Activated CD4-positive, alpha-beta T cell treated with anti-CD3 and anti-CD28 coated beads for 1 hour (primary cell): ENCODE data around the gene MEFV.

Experiments used
- DNase-seq: peaks from one replicate; pipeline ENCODE4 v3.0.0-alpha.2; 2020

Gene MEFV

DNA sequence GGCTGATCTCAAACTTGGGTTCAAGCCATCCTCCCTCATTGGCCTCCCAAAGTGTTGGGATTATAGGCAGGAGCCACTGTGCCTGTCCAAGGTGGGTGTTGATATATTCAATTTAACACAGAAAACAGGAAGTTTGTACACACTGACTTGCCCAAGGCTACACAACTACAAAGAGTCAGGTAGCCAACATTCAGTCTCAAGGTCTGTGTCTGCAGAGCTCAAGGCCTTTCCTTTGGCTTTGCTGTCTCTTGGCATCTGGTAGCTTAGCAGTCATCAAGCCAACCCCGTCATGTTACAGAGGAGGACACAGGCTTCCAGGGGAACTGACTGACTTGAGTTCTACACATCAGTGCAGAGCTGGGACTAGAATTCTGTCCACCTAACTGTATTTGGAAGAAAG, 11.9 kb upstream of the MEFV start:
- no peak for DNase-seq

DNA sequence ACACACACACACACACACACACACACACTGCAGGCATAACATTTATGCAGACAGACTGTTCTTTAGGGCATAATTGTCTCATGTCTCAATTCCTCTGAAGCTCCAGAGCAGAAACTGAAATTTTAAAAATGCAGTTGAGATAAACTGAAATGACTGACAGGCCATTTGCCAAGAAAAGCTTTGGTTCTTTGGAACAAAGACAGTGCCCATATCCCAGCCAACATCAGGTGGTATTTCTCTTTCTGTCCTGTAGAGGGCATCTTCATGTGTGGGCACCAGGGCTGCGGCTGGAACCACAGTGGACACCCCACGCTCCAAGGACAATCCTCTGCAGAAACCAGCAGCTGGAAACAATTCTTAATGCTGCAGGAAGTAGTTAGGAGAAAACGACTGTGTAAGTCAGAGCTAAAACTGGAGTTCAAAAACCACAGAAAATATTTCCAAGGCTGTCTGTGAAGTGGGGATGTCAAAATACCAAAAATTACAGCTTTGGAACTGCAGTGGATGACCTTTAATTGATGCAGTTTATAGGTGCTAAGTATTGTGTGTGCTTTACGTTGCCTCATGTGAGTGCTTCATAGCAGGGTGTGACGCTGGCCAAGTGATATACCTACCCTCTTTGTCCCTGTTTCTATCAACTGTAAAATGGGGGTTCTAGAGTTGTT, 10.6 kb upstream of the MEFV start:
- no peak for DNase-seq

DNA sequence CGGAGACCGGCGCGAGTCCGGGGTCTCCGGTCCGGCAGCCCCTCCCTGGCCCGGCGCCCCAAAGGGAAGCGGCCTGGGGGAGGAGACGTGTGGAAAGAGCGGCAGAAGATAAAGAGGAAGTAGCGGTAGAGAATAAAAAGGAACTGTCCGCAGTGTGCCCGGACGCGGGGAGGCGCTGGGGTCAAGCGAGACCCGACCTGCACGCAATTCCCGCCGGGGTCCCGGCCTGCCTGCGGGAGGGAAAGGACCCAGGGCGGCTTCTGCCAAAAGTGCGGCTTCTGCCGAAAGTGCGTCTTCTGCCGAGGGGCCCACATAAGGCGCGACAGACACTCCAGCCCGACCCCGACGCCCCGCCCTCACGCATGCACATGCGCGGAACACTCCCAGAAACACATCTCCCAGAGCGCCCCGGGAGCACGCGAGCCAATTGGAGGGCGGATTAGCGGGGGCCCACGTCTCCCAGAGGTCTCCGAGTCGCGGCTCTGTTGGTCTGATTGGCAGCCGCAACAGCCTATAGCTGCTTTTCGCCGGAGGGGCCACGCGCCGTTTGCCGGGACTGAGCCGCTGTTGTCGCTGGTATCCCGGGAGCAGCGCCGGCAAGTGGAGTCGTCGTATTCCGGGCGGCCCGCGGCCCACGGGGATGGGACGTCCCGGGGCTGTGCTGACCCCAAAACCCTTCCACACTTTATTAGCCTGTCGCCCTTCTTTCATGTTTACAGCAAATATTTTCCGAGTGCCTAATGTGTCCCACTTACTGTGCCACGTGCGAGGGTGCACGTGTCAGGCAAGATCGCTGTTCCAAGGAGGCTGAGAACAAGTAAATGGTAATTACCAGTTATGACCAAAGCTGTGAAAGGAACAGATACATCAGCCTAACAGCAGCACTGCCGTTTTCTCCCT, 8.0 kb upstream of the MEFV start:
- peak; percentile 96 for DNase-seq

DNA sequence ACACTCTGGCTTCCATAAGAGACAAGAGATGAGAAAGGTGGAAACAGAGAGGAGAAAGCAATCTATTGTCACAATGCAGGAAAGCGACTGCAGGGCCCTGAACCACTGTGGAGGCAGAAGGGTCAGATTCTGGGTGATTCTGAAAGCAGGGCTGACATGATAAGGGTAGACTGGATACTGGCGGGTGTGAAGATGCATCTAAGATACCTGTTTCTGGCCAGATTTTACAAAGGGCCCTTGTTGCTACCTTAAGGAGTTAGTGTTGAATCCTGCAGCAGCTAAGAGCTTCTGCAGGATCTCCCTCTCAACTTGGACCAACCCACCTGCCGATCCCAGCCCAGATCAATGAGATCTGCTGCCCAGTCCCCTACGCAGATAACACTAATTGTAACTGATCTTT, 6.1 kb upstream of the MEFV start:
- no peak for DNase-seq

DNA sequence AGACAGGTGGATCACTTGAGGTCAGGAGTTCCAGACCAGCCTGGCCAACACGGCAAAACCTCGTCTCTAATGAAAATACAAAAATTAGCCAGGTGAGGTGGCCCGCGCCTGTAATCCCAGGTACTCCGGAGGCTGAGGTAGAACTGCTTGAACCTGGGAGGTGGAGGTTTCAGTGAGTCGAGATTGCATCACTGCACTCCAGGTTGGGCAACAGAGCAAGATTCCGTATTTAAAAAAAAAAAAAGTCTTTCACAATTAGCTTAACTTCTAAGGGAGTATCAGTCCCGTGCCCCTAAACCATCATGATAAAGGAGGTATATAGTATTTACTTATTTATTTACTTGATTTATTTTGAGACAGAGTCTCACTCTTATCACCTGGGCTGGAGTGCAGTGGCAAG, 3.4 kb upstream of the MEFV start:
- DNase-seq = no peak

DNA sequence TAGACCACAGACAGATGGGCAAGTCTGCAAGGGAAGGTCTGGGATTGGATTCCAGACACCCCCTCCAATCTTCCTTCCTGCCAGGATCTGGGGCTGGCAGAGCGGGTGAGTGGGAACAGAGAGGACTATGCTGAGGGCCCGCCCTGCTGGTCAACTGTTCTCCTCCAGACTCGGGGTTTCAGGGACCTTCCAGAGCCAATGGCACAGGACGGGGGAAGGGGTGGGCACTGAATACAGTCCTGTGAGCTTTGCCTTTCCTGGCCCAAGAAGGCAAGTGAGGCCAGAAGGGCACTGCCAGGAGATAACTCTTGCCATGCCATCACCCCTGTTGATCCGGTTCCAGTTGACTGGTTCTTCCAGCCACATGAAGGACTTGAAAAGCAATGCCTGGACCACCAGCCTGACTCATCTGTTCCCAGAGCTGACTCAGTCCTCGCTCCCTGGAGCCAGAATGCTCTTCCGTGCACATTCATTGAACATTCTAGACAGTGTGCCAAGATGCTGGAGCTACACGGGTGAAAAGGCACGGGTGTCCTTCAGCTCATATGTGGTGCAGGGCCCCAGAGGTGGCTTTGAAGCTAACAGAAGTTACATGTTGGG, 533 bp upstream of the MEFV start:
- DNase-seq = no peak

DNA sequence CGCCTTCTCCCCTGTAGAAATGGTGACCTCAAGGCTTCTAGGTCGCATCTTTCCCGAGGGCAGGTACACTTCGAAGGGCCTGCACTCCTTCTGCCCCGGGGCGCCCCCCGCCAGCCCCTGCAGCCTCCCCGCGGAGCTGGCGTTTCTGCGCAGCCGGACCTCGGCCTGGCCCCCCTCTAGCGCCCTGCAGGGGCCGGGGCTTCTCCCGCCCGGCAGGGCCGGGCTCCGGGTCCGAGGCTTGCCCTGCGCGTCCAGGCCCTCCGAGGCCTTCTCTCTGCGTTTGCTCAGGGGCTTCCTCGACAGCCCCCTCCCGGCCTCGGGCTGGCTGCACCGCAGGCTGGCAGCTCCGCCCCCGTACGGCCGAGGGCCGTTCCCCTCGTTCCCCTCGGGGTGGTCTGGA, 2.1 kb downstream of the MEFV start:
- DNase-seq = no peak

DNA sequence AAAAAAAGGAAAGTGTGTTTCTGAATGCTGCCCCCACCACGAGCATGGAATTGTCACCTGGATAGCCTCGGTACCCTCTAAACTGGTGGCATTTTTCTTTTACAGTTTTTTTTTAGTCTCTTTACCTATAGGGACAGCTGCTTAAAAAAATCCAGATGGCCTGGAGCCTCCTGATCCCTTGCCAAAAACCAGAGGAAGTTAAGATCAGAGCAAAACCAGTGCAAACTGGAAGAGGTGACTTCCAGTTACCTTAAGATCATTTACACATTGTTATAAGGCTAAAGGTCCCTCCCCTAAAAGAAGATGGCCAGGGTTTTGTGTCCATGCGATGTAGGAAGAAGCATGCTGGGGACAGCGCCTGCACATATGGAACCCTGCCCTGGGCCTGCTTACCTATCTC, 3.5 kb downstream of the MEFV start:
- DNase-seq = no peak

DNA sequence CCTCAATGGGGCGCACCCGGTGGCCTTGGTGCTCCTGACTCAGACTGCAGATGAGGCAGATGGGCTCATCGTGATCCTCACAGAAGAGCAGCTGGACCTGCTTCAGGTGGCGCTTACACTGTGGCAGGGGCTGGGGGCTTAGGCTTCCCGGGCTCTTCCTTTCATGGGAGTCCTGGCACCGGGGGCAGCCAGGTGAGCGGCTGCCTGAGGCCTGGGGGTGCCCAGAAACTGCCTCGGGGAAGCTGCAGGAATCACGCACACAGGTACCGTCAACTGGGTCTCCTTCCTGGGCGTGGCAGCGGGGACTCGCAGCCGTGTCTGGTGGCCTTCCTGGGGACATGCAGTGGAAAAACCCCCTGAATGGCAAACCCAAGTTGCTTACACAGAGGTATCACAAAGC, 7.0 kb downstream of the MEFV start:
- no peak for DNase-seq

DNA sequence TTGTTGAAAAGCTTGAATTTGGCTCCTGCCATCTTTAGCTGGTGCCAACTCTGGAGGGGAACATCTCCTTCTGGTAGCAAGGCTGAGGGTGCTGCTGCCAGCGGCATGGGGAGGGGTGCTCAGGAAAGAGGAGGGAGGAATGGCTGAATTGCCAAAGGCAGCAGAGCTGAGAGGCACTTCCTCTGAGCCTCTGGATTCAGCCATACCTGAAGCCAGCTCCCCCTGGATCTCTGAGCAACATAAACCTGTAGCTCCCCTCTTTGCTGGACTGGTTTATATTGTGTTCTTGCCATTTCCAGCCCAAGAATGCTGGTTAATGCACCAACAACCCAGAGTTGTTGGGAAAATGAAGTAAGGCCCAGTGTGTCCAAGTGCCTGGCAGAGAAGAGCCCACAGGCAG, 7.4 kb downstream of the MEFV start:
- no peak for DNase-seq

DNA sequence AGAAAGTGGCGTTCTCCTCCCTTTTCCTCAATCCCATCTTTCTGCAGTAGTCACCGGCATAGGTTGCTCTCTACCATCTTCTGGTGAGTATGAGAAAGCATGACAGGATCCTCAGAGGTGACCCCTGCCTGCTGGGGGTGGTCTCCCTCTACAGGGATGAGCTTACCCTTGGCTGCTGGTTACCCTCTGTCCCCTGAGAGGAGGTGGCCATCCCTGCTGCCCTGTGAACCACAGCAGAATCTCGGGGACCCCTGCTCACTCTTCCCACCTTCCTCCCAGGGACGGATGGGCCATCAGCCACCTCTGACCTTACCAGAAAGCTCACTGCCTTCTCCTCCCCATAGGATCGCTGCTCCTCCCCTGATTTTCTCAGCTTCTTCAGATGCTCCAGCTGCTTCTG, 7.8 kb downstream of the MEFV start:
- no peak for DNase-seq

DNA sequence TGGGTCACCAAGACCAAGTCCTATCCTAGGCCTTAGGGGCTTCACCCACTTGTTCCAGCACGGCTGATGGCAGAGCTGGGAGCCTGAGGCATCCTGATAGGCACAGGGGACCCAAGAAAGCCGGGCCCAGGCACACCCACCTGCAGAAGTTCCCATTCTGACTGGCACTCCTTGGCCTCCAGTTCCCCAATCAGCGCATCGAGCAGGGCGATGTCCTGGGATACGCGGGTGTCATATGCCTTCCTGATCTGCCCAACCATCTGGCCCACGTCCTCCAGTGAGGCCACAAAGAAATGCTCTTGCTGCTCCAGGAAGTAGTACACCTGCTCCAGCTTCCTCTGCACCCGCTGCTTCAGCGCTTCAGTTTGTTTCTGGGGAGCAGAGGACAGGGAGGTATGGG, 9.6 kb downstream of the MEFV start:
- DNase-seq = no peak

DNA sequence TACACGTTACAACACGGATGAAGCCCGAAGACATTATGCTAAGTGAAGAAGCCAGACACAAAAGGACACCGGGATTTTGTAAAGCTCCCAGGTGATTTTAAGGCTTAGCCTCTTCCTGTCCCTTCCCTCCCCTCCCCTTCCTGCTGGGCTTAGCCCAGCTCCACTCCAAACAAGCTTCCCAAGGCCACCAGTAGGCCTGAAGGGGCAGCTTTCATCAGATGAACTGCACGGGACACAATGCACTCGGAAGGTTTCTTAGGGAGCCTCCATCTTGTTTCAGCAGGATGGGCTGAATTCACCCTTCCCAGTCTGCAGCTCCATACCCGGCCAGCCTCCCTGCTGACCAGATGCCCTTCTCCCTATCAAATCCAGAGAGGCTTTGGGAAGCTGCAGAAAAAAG, 10.4 kb downstream of the MEFV start:
- DNase-seq = no peak

DNA sequence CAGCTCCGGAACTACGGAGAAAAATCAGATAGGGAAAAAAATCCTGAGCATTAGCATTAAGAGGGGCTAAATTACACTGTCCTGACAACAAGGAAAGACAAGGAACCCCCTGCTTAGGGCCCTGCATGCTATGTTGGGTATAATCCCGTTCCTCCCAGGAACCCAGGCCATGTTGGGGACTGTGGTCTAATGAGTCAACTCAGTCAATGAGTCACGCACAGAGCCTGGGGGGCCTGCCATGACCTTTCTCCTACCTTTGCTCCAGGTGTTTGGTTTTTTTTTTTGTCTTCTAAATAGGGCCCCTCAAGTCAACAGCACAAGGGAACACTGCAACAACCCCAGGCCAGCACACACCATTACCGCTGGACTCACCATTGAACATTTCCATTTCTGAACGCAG, 12.6 kb downstream of the MEFV start:
- no peak for DNase-seq

DNA sequence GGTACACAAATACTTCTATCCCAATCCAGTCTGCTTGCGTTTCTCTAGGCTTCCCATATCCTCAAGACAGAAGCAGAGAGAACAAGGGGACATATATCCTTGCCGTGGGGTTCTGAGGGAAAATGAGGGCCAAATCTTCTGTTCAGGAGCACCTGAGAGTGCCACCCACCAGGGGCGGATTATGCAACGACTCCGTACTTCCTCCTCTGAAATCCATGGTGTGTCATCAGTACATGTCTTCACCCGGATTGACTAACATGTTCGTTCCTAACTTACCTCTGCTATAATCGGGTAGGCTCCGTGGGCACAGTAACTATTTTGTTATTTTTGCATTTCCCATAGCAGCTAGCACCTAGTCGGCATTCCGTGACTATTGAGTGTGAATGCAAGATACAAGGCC, 13.7 kb downstream of the MEFV start:
- no peak for DNase-seq

DNA sequence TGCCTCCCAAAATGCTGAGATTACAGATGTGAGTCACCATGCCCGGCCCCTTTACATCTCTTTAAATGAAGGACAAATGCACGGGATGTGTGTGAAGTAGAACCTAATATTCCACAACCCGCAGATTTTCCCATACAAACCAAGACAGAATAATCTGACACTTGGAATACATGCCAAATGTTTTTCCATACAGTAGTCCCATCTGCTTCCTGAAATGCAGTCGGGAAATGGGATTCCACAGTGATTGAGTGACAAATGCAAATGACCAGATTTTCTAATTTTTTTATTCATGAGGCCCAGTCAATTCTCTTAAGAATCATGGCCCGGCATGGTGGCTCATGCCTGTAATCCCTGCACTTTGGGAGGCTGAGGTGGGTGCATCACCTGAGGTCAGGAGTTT, 14.7 kb downstream of the MEFV start:
- DNase-seq = no peak

DNA sequence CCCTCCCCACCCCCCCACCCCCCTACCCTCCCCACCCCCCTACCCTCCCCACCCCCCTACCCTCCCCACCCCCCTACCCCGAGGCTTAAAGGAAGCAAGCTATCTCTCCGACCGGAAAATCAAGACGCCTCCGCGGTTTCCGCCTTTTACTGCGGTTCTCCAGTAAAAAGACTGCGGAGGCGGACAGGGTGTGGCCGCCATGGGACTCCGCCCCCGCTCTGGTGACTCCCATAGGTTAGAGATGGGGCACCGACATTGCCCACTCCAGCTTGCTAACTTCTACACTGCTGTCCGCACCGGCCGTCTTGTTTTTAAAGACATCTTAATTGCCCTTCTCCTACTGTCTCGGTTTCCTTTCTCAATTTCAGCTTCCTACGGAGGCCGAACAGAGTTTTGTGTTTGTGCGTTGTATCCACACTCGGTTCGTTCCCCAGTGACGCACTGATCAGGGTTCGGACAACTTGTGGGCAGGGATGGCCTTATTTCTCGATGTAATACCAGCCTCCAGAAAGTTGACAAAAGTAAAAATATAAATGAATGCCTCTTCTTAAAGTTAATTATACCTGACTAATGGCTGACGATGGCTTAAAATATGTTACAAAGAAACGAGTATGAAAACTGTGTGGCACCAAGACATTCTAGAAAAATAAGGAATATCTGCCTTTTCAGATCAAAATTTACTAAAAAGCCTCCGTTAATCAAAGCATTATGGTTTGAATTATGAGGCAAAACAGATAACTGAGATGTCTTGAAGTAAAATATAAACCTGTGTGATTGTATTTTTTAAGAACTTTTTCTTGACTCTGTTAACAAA, 20.4 kb downstream of the MEFV start:
- DNase-seq = peak; percentile 15

DNA sequence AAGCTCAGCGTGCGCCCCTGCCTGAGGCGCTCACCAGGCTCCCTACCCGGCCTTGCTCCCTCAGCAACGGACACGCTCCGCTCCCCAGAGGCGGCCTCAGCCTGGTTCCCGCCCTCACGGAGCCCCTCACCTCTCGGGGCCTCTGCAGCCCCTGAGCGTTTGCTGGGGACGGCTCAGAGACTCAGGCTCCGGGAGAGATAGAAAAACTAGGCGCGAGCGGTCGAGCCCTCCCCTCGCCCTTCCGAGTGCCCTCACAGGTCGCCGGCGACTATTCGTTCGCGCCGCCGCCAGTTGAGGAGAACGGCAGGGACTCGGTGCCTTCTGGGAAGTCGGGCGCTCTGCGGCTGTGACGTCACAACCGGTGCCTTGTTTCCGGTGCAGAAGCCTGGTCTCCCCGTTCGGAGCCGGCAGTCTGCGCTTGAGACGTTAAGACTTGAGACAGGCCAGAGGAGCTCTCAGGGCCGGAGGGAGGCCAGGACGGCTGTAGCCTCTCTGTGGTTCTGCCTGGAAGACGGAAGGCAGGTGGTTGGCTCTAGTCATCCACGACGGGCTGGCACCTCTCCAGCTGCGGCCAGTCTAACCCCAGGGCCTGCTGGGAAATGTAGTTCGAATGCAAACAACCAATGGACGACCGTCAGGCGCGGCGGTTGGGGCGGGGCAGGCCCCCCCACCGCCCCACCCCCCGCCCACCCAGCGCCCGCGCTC, 21.4 kb downstream of the MEFV start, which contains the start of gene ZNF200:
TSS of gene ZNF200 (minus strand) at position 302 of the 705 bp plus-strand sequence. CDS start 1,403 bp downstream, outside the sequence.
- DNase-seq = peak; percentile 90

DNA sequence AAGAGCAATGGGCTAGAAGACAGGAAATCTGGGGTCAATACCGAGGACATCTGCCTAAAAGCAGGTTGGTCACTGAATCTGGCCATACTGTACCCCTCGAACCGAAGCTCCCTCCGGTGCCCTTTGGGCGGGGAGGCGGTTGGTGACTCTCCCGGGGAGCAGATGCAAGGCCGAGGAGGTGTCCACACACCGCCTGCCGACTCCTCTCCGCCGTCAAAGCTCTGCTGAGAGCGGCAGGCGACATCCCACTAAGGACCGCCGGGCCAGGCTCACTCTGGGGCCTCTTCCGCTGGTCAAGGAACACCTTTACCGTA, 21.9 kb downstream of the MEFV start:
- no peak for DNase-seq

DNA sequence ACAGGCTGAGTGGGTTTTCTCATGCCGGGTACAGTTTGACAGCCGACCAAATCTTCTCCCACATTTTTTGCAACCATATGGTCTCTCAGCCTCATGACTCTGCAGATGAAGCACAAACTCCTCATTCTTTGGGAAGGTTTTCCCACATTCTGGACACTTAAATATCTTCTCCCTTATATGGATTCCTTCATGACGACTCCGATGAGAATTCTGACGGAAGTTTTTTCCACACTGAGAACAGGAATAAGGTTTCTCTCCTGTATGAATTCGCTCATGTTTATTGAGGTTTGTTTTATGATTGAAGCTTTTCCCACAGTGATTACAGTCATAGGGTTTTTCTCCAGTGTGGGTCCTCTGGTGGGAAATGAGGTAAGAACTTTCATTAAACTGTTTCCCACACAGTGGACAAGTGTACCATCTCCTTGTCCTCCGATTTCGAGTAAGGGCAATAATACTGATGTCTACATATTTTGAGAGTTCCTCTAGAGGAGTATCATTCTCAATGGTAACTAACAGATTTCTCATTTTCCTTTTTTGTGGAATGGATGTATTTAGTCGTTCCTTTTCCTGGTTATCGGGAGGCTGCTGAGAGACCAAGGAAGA, 32.4 kb downstream of the MEFV start:
- DNase-seq = no peak

DNA sequence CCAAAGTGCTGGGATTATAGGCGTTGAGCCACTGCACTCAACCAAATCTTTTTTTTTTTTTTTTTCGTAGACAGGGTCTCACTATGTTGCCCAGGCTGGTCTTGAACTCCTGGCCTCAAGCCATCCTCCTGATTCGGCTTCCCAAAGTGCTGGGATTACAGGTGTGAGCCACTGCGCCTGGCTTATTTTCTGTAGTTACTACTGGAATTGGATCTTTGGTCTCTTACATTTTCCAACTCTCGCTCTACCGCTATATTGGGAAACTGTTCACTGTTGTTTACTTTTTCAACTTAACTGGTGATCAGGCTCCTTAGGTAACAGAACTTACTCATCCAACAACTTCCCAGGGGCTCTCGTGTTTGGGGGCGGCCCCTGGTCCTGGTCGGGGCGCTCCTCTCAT, 35.6 kb downstream of the MEFV start:
- DNase-seq = no peak

DNA sequence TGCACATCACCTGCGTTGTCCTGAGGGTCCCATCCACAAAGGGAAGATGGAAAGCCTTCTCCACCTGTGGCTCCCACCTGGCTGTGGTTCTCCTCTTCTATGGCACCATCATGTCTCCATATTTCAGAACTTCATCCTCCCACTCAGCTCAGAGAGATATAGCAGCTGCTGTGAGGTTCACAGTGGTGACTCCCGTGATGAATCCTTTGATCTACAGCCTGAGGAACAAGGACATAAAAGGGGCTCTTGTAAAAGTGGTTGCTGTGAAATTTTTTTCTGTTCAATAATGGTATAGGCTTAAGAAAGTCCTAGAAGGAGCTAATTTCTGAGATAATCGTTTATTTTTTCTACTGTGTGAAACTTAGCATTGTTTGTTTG, 40.2 kb downstream of the MEFV start:
- DNase-seq = no peak
